Inflammatory macrophage treated with lipopolysaccharide for 4 hours (primary cell): ENCODE data around the gene NUCB1.

Source experiments
- DNase-seq: peaks from one replicate; pipeline ENCODE4 v3.0.0-alpha.2; 2020

Gene NUCB1

DNA sequence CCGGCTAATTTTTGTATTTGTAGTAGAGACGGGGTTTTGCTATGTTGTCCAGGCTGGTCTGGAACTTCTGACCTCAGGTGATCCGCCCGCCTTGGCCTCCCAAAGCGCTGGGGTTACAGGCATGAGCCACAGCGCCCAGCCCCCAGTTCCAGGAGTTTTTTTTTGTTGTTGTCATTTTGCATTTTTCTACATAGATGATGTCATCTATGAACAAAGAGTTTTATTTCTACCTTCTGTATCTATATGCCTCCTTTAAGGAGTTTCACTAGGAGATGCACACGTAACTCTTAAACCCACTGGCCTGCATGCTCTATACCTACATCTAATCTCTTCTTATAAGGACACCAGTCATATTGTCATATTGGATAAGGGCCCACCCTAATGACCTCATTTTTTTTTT lies 38.1 kb downstream of the NUCB1 start:
- DNase-seq: no peak

DNA sequence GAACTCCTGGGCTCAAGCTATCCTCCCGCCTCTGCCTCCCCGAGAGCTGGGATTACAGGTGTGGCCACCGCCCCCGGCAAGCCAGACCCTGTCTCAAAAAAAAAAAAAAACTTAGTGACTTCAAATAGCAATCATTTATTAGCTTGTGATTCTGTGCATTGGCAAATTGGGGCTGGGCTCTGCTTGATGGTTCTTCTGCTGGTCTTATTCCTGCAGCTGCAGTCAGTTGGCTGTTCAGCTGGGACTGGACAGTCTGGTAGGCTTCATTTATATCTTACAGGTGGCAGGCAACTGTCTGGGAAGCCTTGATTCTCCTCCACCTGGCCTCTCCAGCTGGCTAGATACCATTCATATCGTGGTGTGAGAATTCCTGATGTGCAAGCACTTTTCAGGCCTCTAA lies 40.8 kb downstream of the NUCB1 start:
- no peak for DNase-seq

DNA sequence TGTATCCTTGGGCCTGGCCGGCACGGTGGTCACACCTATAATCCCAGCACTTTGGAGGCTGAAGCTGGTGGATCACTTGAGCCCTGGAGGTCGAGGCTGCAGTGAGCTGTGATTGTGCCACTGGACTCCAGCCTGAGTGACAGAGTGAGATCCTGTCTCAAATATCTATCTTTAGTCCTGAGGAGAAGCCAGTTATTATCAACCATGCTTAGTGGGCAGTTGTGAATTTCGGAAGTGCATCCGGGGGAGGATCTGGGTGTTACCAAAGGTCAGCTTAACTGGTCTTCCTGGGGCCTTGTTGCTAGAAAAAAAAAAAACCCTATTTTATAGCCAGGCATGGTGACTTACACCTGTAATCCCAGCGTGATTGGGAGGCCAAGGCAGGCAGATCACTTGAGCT lies 43.0 kb downstream of the NUCB1 start:
- DNase-seq: no peak

DNA sequence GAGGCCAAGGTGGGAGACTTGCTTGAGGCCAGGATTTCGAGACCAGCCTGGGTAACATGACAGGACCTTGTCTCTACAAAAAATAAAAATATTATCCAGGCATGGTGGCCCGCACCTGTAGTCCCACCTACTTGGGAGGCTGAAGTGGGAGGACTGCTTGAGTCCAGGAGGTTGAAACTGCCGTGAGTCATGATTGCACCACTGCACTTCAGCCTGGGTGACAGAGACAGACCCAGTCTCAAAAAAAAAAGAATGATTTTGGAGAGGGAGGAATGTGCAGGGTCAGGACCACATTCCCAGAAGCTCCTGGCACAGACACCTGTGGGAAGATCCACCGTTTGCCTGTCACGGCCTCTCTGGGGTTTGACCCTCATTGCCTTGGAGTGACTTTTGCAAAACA lies 45.3 kb downstream of the NUCB1 start:
- no peak for DNase-seq

DNA sequence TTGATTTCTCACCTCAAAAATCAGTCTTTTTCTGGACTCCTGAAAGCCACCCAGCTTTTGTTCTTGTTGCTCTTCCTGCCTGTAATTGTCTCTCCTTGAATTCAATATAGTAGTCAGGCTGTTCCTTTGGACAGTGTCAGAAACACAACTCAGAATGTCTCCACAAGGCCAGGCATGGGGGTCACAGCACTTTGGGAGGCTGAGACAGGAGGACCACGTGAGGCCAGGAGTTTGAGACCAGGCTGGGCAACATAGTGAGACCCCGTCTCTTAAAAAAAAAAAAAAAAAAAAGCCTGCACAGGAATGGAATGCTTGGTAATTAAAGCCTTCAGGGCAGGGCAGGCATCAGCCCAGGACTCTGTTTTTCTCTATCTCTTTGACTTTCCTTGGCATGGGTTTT lies 45.7 kb downstream of the NUCB1 start:
- no peak for DNase-seq

DNA sequence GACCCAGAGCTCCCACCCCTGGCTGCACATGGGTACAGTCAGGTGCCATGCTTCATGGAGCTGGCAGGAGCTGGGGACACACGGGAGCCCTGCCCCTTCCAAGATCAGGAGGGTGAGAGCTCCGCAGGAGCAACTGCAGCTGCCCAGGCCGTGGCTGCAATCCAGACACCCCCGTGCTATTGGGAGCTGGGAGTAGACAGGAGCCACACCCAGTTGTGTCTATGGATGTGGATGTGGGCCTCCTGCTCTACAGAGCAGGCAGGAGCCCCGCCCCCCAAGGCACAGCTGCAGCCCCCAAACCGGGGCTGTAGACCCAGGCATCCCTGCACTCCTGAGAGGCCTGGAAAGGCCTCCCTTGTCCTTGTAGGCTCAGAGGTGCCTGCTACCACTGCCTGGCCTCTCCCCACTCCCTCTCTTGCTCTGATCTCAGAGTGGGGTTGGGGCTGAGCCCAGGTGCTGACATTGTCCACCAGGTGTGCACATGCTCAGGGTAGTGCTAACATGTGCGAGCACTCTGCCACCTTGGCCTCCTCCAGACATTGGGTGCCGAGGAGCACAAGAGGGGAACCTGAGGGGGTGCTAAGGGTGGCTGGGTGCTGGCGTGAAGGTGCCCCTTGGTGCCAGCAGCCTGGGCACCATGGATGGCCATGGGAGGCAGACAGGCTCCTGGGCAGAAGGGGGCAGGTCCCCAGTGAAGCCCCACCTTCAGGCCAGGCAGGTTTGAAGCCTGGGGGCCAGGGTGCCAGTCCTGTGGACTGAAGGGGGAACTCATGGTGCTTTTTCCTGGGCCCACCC lies 46.5 kb downstream of the NUCB1 start:
- DNase-seq: no peak

DNA sequence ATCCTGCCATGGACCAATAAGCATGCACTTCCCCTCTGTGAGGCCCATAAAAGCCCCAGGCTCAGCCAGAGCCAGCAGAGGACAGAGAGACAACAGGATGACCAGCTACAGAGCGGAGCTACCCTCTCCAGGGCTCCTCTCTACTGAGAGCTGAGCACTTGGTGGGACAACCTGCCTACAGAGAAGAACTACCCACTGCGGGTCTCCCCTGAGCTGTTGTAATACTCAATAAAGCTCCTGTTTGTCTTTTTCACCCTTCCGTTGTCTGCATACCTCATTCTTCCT lies 47.1 kb downstream of the NUCB1 start:
- no peak for DNase-seq

DNA sequence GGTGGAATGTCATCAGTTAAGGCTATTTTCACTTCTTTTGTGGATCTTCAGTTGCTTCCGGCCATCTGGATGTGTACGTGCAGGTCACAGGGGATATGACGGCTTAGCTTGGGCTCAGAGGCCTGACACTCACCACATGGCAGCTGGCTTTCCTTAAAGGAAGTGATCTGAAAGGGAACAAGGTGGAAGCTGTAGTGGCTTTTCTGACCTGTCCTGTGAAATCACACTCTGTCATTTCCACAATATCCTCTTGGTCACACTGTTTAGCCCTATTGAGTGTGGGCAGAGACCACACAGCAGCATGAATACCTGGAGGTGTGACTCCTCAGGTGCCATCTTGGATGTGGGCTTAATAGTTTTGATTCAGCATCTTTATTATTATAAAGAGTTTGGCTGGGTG lies 50.0 kb downstream of the NUCB1 start:
- peak; percentile 24 for DNase-seq

DNA sequence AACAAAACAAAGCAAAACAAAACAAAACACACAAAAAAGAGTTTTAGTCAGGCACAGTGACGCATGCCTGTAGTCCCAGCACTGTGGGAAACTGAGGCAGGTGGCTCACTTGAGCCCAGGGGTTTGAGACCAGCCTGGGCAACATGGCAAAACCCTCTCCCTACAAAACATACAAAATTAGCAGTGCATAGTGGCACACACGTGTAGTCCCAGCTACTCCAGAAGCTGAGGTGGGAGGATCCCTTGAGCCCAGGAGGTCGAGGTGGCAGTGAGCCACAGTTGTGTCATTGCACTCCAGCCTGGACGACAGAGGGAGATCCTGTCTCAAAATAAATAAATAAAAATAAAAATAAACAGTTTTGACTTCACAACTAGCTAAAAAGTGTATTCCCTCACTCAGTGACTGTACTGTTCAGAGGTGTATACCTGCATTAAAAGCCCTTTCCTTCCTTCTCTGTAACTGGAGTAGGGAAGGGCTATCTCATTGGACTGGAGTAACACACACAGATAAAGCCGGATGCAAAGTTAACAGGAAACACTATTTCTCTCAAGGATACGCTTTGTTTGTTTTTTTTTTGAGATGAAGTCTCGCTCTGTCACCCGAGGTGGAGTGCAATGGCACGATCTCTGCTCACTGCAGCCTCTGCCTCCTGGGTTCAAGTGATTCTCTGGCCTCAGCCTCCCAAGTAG lies 50.9 kb downstream of the NUCB1 start:
- no peak for DNase-seq

DNA sequence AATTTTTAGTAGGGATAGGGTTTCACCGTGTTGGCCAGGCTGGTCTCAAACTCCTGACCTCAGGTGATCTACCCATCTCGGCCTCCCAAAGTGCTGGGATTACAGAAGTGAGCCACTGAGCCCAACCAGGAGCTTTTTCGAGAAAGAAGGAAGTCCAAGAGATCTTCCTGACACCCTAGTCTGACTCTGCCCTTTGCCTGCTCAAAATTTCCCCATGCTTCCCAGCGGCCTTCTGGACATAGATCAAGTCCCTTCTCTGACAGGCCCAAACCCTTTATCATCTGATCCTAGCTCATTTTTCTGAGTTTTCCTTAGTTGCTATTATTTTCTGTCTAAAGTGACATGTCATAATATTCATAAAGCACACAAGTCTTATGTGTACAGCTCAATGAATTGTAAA lies 53.0 kb downstream of the NUCB1 start:
- no peak for DNase-seq

DNA sequence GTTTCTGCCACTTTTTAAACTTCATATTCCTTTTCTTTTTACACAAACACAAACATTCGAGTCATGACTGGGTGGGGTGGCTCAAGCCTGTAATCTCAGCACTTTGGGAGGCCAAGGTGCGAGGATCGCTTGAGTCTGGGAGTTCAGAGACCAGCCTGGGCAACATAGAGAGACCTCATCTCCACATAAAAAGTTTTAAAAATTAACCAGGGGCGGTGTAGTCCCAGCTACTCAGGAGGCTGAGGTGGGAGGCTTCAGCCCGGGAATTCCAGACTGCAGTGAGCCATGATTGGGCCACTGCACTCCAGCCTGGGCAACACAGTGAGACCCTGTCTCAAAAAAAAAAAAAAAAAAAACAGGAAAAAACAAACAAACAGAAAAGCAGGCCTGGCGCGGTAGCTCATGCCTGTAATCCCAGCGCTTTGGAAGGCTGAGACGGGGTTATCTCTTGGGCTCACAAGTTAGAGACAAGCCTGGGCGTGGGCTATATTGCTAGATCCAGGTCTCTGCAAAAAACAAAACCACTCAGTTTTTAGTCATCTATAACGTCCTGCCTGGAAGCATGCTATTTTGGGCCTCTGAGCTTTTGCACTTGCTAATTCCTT lies 54.0 kb downstream of the NUCB1 start:
- DNase-seq: no peak

DNA sequence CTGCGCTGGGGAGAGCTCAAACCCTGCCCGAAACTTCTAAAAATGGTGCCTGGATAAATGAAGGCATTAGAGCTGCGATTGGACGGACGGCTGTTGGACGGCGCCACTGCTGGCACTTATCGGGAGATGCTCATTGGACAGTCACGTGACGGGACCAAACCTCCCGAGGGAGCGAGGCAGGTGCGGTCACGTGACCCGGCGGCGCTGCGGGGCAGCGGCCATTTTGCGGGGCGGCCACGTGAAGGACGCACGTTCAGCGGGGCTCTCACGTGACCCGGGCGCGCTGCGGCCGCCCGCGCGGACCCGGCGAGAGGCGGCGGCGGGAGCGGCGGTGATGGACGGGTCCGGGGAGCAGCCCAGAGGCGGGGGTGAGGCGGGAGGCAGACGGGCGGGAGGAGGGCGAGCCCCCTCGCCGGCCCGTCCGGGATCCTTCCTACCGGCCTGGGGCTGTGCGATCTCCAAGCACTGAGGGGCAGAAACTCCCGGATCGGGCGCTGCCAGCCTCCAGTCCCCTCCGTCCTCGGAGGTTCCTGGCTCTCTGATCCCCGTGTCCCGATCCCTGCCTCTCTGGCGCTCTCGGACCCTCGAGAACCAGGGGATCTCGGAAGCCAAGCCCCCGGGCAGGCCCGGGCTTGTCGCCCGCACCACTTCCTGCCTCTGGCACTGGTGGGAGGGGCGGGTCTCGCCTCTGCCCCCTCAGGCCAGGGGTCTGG lies 54.6 kb downstream of the NUCB1 start, which contains the start of gene BAX:
Gene BAX (plus strand): TSS at position 281 of the 713 bp plus-strand sequence. CDS start 54 bp downstream, at position 335.
- DNase-seq: peak; percentile 83

DNA sequence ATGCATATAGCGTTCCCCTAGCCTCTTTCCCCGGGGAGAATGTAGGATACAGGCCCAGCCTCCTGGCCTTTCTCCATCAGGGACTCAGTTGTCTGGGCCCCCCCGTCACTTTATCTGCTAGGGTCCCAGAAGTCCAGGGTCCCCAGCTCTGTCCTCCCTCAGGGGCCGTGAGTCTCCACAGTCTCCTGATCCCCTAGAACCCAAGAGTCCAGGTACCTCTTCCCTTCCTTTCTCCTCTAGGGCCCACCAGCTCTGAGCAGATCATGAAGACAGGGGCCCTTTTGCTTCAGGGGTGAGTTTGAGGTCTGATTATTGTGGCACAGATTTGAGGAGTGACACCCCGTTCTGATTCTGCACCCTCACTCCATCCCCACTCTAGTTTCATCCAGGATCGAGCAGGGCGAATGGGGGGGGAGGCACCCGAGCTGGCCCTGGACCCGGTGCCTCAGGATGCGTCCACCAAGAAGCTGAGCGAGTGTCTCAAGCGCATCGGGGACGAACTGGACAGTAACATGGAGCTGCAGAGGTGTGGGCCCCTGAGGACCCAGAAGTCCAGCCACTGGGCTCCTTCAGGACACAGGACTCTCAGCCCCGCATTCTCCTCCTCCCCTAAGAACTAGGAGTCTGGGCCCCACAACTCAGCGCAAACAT lies 55.3 kb downstream of the NUCB1 start:
- no peak for DNase-seq

DNA sequence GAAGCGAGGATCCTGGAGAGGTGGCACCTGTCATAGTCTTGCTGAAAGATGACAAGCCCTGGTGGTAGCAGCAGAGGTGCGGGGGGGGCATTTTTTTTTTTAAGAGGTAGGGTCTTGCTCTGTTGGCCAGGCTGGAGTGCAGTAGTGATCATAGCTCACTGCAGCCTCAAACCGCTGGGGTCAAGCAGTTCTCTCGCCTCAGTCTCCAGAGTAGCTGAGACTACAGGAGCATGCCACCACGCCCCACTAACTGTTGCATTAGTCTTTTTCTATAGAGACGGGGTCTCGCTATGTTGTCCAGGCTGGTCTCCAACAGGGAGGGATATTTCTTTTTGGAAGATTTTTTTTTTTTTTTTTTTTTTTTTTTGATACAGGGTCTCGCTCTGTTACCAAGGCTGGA lies 57.9 kb downstream of the NUCB1 start:
- DNase-seq: no peak

DNA sequence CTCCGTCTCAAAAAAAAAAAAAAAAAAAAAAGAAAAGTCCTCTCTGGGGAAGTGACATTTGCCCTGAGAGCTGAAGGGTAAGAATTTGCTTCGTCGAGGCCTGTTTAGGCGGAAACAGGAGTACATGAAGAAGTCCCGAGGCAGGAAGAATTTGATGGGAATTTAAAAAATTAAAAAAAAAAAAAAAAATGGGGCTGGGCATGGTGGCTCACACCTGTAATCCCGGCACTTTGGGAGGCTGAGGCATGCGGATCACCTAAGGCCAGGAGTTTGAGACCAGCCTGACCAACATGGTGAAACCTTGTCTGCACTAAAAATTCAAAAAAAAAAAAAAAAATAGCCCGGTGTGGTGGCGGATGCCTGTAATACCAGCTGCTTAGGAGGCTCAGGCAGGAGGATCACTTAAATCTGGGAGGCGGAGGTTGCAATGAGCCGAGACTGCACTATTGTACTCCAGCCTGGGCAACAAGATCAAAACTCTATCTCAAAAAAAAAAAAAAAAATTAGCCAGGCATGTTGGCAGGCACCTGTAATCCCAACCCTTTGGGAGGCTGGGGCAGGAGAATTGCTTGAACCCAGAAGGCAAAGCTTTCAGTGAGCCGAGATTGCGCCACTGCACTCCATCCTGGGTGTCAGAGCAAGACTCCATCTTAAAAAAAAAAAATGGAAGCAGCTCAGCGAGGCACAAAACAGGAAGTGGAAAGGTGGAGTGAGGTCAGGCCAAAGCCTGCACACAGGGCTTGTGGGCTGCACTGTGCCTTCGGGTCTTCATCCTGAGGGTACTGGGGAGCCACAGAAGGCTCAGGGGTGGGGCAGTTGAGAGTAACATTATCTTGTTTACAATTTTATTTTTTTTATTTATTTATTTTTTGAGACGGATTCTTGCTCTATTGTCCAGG lies 59.5 kb downstream of the NUCB1 start:
- peak; percentile 67 for DNase-seq

DNA sequence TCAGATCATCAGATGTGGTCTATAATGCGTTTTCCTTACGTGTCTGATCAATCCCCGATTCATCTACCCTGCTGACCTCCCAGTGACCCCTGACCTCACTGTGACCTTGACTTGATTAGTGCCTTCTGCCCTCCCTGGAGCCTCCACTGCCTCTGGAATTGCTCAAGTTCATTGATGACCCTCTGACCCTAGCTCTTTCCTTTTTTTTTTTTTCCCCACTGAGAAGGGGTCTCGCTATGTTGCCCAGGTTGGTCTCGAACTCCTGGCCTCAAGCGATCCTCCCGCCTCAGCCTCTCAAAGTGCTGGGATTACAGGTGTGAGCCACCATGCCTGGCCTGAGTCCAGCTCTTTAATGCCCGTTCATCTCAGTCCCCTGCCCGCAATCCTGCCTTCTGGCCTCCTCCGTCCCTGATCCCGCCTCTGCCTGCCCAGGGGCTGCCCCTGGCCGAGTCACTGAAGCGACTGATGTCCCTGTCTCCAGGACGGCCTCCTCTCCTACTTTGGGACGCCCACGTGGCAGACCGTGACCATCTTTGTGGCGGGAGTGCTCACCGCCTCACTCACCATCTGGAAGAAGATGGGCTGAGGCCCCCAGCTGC lies 61.0 kb downstream of the NUCB1 start:
- peak; percentile 39 for DNase-seq

DNA sequence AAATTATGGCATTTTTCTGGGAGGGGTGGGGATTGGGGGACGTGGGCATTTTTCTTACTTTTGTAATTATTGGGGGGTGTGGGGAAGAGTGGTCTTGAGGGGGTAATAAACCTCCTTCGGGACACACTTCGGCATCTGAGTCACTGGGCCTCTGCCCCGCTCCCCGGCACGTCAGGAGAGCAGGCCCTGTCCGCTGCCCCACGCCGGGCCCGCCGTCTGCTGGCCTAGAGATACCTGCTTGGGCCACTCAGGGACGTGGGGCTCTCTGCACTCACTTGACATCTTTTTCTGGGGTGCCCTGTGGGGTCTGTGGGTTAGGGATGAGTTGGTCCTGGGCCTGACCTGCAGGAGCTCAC lies 61.5 kb downstream of the NUCB1 start:
- no peak for DNase-seq

DNA sequence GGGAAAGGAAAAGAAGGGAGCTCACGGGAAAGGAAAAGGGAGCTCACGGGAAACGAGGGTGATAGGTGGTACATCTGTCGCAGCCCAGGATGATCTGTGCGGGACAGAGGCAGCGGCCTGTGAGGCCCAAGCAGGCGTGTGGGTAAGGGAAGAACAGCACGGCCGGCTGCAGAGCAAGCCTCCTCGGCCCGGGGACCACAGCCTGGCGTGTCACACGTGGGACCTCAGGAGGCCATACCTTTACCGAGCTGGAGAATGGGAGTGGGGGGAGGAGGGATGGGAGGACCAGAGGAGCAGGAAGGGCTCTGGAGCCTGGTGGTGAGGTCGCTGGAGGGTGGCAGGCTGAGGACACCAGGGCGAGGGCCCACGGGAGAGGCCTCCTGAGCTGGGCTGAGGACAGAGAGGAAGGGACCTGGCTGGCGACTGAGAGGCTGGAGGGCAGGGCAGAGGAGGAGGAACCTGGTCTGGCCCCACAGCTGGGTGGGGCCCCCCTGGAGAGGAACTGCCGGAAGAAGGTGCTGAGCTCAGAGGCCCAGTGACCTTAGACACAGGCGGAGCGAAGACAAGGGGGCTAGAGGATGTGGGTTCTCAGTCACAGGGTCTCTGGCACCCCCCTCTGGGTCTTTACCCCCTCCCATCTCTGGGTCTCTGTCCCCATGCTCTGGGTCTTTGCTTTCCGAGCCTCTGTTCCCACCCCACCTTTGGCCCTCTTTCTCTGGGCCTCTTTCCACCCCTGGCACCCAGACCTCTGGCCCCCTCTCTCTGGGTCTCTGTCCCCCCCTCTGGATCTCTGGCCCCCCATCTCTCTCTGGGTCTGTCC lies 62.1 kb downstream of the NUCB1 start:
- DNase-seq: peak; percentile 87

DNA sequence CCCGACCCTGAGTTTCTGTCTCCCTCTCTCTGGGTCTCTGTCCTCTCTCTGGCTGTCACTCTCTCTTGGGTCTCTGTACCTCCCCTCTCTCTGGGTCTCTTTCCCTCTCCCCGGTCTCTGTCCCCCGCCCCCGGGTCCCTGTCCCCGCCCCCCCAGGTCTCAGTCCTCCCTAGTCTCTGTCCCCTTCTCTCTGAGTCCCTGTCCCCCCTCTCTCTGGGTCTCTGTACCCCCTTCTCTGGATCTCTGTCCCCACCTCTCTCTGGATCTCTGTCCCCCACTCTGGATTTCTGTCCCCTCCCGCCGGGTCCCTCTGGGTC lies 62.7 kb downstream of the NUCB1 start:
- DNase-seq: no peak

DNA sequence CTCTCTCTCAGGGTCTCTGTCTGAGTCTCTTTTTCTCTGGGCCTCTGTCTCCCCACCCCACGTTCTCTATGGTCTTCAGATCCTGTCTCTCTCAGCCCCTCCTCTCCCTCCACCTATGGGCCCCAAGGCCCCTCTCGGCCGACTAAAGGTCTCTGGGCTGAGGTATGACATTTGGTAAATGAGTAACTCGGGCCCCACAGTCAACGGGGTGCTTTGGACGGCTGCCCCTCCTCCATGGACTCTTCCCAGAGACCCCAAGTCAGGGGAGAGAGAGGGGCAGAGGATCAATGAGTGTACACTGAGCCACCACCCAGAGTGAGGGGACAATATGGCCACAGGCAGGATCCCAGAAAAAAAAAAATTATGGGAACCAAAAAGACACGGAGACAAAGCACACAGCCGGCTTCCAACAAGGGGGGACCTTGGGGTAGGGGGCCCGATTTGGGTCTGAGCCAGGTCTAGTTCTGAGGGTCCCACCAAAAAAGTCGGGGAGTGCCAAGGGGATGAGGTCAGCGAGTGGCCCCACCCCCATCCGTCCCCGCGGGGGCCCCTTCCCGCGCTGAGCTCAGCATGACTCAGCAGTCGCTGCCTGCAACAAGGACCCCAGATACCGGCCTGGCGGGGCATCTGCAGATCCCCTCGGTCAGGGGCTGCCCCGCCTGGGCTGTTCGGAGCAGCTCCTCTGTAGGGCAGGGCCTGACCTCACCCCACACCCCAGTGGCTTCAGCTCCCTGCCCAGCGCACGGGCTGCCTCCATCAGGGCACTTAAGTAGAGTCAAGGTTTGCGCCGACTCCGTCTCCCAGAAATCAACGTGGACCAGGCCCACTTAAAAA lies 63.5 kb downstream of the NUCB1 start:
- DNase-seq: peak; percentile 76
